ENCODE results near the gene DNAJC13.

GRCh38 chr3:132564070-132564465 is 146.8 kb downstream of the DNAJC13 start:
- TF ChIP-seq CTCF (IDR thresholded peaks at IDR 0.05 in 4 of 5, conservative IDR thresholded peaks at IDR 0.05 in 1 of 5) (no peak), POLR2A (IDR thresholded peaks at IDR 0.05) (no peak)

Measured in gastrocnemius medialis (tissue), 4 donors.